Gastroesophageal sphincter (tissue), 3 donors: ENCODE measurements around the gene FAM120A.

Experiments
- CTCF ChIP-seq, 4 experiments: fragments of 200-600 bp in 2 of 4; fragments of 450-650 bp in 2 of 4; sonication (generic) in 1 of 4; IDR thresholded peaks; one replicate each; pipeline ENCODE4 v1.5.1; 2017 to 2019; ENCODE audit warnings: antibody characterized with exemption in 4 of 4, mild to moderate bottlenecking in 2 of 4, moderate library complexity in 2 of 4
- POLR2A ChIP-seq, 2 donors: fragments of 450-650 bp; IDR thresholded peaks; one replicate each; pipeline ENCODE4 v1.6.1; 2017; ENCODE audit warnings: antibody characterized with exemption in 2 of 2, mild to moderate bottlenecking in 2 of 2, moderate library complexity in 1 of 2

- no peak for TF ChIP-seq CTCF (IDR thresholded peaks at IDR 0.05)
- TF ChIP-seq POLR2A (IDR thresholded peaks at IDR 0.05), result no peak
Observed at GRCh38 chr9:93503381-93503780, 51.9 kb downstream of the FAM120A start.
